ENCODE measurements around the gene WEE1. TPM values are rescaled to one million over a fixed set of nuclear protein-coding genes. Genes with fewer than 3 reads are reported as not detected.
A peak's percentile ranks its signal among the peaks of the same experiment; 100 is the strongest.

WEE1 gene
- total and polyA plus RNA-seq, 12 donors = 12.7 to 114 (median 48.7) TPM

DNA sequence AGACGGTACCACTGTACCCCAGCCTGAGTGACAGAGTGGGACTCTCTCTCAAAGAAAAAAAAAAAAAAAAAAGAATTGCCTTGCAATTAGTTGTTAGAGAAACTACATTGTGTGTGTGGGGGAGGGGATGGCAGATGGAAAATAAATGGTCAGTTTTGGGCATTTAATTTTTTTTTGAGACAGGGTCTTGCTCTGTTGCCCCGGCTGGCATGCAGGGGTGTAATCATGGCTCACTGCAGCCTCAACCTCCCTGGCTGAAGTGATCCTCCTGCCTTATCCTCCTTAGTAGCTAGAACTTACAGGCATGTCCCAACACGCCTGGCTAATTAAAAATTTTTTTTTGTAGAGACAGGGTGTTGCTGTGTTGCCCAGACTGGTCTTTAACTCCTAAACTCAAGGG, 36.4 kb downstream of the WEE1 start:
- no peak for ATAC-seq
- DNase-seq = no peak
- 97 to 99% methylated on average over 3 of the region's 3 CpGs for WGBS, 2 donors
- peaks cover 3 to 22% (median 18%) of the 10 kb centered on the region in 9 donors for H3K4me1 ChIP-seq
- TF ChIP-seq, protein P1, sequence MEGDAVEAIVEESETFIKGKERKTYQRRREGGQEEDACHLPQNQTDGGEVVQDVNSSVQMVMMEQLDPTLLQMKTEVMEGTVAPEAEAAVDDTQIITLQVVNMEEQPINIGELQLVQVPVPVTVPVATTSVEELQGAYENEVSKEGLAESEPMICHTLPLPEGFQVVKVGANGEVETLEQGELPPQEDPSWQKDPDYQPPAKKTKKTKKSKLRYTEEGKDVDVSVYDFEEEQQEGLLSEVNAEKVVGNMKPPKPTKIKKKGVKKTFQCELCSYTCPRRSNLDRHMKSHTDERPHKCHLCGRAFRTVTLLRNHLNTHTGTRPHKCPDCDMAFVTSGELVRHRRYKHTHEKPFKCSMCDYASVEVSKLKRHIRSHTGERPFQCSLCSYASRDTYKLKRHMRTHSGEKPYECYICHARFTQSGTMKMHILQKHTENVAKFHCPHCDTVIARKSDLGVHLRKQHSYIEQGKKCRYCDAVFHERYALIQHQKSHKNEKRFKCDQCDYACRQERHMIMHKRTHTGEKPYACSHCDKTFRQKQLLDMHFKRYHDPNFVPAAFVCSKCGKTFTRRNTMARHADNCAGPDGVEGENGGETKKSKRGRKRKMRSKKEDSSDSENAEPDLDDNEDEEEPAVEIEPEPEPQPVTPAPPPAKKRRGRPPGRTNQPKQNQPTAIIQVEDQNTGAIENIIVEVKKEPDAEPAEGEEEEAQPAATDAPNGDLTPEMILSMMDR (IDR thresholded peaks at IDR 0.05) = no peak
- no peak overlapping the region for H3K4me3 ChIP-seq
- H3K9me3 ChIP-seq = no peaks in the 10 kb centered on the region
- no peaks in the 10 kb centered on the region for H3K27me3 ChIP-seq
- H3K36me3 ChIP-seq = no peaks in the 10 kb centered on the region
- H3K27ac ChIP-seq = no peak overlapping the region
- intact Hi-C loops (cut with DNase I) = loop anchor here in 9 of 10 donors (5.0 to 10.0 kb wide), 14 partner anchors 33 to 715 kb away; partner anchors contain the start of genes ADM (in 1 of the 9), SWAP70 (in 1 of the 9), WEE1 (in 1 of the 9) and ZNF143 (in 1 of the 9)

DNA sequence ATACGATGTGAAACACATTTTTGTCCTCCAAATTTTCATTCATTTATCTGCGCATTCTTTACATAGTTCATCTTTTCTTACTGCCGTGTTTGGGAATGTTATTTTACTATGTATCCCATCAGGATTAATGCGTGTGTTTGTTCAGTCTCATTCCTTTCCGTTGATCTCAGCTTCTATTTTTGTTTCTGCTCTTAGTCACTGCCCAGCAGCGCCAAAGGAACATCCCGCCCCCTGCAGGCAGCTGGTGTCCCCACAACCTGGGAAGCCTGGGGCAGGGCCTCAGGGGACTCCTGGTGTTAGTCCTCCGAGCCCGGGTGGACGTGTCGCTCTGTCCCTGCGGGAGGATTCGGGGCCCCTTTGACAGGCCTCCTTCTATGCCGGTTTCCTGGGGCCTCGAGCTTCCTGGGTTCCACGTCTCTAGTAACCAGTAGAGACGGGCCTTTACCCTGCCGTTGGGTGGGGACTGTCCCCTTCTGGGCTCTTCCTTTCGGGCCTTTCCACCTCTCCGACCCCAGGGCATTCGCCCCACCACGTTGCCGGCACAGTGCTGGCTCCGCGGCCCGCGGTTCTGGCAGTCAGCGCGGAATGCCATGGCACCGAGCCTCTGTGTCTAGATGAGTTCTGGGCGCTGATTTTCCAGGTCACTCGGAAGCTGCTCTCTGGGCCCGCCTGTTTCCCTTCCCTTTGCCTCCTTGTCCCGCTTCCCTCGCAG, 39.8 kb downstream of the WEE1 start:
- Histone ChIP-seq H3K27ac (peak overlapping the region; percentile 91 to 99 (median 96)), H3K4me3 (peak overlapping the region; percentile 0 to 64 (median 56)), H3K4me1 (peaks cover 3 to 34% (median 24%) of the 10 kb centered on the region in 9 donors), H3K9me3 (no peaks in the 10 kb centered on the region), H3K36me3 (no peaks in the 10 kb centered on the region), H3K27me3 (no peaks in the 10 kb centered on the region)
- DNase-seq (peak; percentile 94 to 96), ATAC-seq (peak; percentile 91 to 96 (median 94))
- intact Hi-C loops (cut with DNase I) = loop anchor here in 9 of 10 donors (1.0 to 10.0 kb wide), 19 partner anchors 36 to 712 kb away; partner anchors contain the start of genes WEE1 (in 2 of the 9), ADM (in 1 of the 9), SWAP70 (in 1 of the 9) and ZNF143 (in 1 of the 9)
- 0 to 1% methylated on average over 35 of the region's 35 CpGs for WGBS, 2 donors
- TF ChIP-seq, protein P1 (IDR thresholded peaks at IDR 0.05) = peak; percentile 79 to 99 (median 96)

DNA sequence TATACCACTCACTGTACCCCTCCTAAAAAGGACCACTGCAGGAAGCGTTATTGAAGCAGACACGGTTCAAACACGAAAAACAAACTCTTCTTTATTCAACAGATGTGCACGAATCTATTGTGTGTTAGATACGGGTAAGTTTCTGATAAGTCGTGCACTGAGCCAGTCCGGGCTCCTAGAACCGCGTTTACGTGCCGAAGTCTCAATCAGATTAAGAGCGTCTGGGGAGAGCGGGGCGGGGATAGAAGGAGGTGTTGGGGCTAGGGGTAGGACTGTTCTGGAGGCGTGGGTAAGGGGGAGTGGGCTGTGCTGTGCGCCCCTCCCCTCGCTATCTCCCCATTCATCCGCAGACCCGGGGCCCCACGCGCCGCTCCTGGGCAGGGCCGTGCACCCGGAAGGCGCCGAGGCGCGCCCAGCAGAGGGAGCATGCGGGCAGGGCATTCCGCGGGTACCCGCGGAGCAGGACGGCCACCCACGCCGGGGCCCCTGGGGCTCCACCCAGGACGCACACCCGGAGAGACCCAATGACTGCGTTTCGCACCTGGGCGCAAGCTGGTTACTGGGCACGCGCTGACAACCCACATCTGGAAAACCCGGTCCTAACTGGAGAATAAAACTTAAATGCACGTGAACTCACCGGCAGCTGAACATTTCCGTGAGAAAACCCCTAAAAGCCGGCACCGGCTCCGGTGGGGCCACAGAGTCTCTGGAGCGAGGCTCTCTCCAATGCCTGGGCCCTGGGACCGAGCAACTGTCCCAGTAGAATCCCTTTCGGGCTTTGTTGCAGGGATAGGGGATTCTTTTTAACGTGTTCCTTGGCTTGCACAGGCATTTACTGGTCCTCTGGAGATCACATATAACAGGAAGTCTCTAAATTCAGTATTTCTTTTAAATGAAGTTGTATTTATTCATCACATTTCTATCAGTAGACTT, 40.6 kb downstream of the WEE1 start:
- intact Hi-C loops (cut with DNase I) = loop anchor here in 9 of 10 donors (1.0 to 10.0 kb wide), 22 partner anchors 37 to 711 kb away; partner anchors contain the start of genes SWAP70 (in 2 of the 9), WEE1 (in 2 of the 9), ADM (in 1 of the 9) and ZNF143 (in 1 of the 9)
- 1% methylated on average over 52 to 53 of the region's 54 CpGs for WGBS, 2 donors

More for the DNA sequence above, 40.6 kb downstream of the WEE1 start:
- H3K9me3 ChIP-seq = no peaks in the 10 kb centered on the region
- DNase-seq = peak; percentile 85 to 91
- TF ChIP-seq, protein P1 (IDR thresholded peaks at IDR 0.05) = peak; percentile 59 to 96 (median 86)
- no peaks in the 10 kb centered on the region for H3K27me3 ChIP-seq
- ATAC-seq = peak; percentile 83 to 95 (median 90)
- H3K4me1 ChIP-seq = peaks cover 3 to 34% (median 24%) of the 10 kb centered on the region in 9 donors
- peak overlapping the region; percentile 0 to 64 (median 56) for H3K4me3 ChIP-seq
- peak overlapping the region; percentile 91 to 99 (median 96) for H3K27ac ChIP-seq
- no peaks in the 10 kb centered on the region for H3K36me3 ChIP-seq
